Astrocyte of the spinal cord (primary cell): ENCODE data around the gene VPS26B.
"Not testable (repeated sequence)": the region's sequence is repeated elsewhere in the genome, so short reads cannot be mapped to it uniquely, and the experiment has no call there.

ENCODE experiments used
- DNase-seq: peaks from one replicate; pipeline ENCODE4 v3.0.0; 2011; ENCODE audit warnings: low read depth, low spot score
- H3K4me3 ChIP-seq: 2 replicates; pipeline ENCODE4 v1.5.1; 2011; ENCODE audit warnings: low read depth, mild to moderate bottlenecking, low read length, moderate library complexity
- in situ Hi-C: cut with HindIII; loops from 2 replicates; pipeline ENCODE4 v1.10.0; 2017; ENCODE audit warnings: low sequenced_read_pairs
- TF ChIP-seq, protein P1 (sequence below): IDR thresholded peaks from 2 replicates; pipeline ENCODE4 v1.5.1; 2012; ENCODE audit warnings: low read depth, mild to moderate bottlenecking, low read length, inconsistent platforms

VPS26B gene

DNA sequence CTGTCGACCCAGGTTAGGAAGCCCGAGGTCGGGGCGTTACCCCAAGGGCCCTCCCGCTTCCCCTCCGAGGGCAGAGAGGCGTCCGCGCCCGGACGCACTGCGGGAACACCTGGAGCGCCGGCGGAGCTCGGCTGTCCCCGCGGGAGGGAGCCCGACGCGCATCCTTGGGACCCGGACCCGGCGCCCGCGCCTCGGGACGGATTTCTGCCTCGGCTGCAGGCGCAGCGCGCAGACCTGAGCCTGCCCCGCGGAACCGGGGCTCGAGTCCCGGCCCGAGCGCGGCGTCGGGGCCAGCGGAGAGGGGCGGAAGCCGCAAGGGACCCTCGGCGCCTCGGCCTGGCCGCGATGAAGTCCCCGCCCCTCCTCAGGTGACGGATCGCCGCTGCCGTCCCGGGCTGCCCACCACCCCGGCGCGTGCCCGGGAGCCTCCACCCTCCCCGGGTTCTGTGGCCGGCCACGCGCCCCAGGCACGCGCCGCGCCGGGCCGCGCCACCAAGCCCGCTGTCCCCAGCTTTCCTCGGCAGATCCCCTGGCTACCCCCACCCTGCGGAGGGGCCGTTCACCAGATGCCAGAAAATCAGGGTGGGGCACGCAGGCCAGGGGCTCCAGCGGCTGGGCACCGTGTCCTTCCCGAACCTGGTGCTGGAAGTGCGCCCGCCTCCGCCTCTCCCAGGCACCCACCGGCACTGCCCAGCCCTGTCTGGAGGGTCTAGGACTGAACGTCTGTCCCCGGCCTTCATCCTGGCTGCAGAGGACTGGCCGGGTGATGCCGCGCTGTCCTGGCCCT lies 52.1 kb downstream of the VPS26B start:
- TF ChIP-seq, protein P1, sequence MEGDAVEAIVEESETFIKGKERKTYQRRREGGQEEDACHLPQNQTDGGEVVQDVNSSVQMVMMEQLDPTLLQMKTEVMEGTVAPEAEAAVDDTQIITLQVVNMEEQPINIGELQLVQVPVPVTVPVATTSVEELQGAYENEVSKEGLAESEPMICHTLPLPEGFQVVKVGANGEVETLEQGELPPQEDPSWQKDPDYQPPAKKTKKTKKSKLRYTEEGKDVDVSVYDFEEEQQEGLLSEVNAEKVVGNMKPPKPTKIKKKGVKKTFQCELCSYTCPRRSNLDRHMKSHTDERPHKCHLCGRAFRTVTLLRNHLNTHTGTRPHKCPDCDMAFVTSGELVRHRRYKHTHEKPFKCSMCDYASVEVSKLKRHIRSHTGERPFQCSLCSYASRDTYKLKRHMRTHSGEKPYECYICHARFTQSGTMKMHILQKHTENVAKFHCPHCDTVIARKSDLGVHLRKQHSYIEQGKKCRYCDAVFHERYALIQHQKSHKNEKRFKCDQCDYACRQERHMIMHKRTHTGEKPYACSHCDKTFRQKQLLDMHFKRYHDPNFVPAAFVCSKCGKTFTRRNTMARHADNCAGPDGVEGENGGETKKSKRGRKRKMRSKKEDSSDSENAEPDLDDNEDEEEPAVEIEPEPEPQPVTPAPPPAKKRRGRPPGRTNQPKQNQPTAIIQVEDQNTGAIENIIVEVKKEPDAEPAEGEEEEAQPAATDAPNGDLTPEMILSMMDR, result no peak
- no peak for DNase-seq
- in situ Hi-C loops, result no loop called here
- peak overlapping the region; percentile 31 for H3K4me3 ChIP-seq

DNA sequence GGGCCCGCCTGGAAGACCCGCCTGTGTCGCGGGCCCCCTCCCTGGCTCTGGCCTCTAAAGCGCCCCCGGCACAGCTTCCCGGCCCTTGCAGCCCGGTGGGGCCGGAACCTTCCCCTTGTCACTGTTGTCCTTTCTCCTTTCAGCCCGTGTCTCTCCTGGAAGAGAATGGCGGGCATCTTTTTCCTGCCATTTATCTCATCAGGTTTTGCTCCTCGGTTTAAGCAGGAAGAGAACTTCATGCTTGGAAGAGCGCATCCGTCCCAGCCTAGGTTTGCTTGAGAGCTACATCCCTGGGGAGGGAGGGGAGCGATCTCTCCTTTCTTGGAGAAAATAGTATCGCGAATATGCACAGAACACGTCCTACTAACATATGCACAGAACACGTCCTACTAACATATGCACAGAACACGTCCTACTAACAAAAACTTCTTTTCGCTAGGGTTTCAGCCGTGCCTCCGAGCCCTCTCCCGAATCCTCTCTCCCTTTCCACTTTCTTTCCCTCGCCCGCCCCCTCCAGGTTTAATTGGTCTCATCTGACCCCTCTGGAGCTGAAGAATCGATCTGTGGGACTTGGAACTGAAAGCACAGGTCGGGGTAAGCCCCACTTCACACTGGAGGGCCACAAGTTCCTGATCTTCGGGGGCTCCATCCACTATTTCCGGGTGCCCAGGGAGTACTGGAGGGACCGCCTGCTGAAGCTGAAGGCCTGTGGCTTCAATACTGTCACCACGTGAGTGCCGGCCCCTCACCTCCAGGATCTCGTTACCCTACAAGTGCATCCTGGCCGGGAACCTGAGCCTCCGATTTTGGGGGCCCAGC lies 52.9 kb downstream of the VPS26B start:
- DNase-seq, result no peak
- no peak overlapping the region for H3K4me3 ChIP-seq
- TF ChIP-seq, protein P1, result no peak
- in situ Hi-C loops, result no loop called here

DNA sequence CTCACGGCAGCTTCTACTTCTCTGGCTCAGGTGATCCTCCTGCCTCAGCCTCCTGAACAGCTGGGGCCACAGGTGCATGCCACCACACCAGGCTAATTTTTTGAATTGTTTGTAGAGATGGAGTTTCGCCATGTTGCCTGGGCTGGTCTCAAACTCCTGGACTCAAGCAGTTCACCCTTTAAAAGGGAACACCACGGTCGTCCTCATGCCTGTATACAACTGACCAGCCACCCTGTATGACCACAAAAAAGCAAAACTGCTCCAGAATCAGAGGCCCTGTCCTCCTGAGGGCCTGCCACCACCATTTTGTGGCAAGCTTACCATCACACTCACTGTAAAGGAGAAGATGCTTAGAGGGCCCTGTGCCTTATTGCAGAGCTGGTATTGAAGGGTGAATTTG lies 53.9 kb downstream of the VPS26B start:
- H3K4me3 ChIP-seq, result no peak overlapping the region
- in situ Hi-C loops, result no loop called here
- TF ChIP-seq, protein P1, result no peak
- no peak for DNase-seq

DNA sequence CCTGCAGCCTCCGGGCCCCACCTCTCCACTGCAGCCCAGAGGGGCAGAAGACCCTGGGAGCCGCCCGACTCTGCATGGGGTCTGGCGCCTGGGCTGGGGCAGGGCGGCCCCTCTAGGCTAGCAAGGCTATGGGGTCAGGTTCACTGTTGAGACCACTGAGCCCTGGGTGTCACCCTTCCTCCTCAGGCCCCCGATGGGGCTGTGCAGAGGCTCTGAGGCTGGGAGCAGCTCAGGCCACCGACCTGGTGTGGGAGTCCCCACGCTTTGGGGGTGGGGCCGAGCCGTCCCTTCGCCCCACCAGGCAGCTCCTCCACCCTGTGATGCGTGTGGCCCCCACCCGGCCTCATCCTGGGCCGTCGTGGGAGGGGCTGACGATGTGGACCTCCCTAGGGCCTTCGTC lies 57.2 kb downstream of the VPS26B start:
- H3K4me3 ChIP-seq, DNase-seq, in situ Hi-C loops: not testable (repeated sequence)

DNA sequence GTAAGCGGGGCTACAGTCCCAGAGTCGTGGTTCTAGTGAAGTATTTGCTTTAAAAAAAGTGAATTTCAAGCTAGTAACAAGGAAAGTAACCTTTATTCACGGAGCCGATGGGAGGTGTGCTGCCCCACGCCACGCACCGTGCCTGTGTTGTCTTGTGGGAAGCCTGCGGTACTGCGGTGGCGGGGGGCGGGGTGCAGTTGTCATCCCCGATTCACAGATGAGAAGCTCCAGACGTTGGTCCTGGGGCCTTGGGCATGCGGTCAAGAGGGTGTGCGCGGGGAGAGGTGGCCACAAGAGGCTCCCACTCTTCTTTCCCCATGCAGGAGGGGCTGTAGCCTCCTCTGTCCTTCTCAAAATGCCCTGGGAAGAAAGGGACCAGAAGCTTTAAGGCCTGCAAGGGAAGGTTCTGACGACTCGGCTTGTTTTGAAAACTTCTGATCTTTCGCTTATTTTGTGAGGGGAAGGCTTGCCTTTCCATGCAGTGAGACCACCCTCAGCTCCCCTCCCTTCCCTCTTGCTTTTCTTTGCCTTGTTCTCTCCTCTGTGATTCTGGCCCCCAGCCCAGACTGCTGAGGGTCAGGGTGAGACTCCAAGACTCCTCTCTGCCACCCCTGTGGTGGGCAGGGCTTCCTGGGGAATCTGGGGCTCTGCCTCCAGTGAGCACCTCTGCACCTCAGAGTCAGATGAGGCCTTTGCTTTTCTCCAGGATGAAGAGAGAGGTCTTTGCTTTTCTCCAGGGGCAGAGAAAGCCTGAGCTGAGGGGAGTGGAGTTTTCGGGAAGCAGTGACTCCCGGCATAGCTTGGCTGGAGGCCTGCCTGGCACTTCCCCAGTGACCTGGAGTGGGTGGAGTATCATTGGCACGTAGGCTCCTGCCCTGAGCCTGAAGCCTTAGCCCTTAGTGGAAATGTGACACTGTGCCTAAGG lies 57.9 kb downstream of the VPS26B start:
- in situ Hi-C loops, result no loop called here
- H3K4me3 ChIP-seq, result no peak overlapping the region
- DNase-seq, result no peak
- TF ChIP-seq, protein P1, result no peak

DNA sequence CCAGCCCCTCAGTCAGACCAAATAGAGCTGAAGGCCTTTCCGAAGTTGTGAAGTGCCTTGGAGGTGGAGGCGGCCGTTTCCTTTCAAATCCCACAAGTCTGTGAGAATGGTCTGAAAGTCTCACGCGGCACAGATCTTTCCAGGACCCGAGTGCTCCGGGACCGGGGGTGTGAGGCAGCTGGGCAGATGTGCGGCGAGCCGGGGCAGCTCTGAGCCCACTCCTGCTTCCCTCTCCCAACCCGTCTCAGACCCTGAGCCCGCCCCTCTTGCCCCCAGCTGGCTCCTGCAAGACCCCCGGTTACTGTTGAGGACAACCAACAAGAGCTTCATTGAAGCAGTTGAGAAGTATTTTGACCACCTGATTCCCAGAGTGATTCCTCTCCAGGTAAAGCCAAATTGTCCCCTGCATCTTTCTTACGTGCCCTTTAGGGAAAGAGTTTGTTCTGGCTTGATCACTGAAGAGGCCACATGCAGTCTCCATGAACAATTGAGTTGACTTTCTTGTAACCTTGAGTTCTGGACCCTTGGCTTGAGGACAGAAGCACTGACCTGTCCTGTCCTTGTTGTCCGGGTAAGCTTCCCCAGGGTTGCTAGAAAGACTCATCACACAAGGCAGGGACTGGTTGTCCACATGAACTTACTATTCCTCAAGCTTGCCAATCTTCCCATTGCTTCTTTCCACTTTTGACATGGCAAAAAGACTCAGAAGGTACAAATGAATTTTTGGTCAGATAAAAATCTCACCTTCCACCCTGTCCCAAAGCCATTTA lies 59.2 kb downstream of the VPS26B start:
- TF ChIP-seq, protein P1, result no peak
- H3K4me3 ChIP-seq, result no peak overlapping the region
- DNase-seq, result no peak
- in situ Hi-C loops, result no loop called here

DNA sequence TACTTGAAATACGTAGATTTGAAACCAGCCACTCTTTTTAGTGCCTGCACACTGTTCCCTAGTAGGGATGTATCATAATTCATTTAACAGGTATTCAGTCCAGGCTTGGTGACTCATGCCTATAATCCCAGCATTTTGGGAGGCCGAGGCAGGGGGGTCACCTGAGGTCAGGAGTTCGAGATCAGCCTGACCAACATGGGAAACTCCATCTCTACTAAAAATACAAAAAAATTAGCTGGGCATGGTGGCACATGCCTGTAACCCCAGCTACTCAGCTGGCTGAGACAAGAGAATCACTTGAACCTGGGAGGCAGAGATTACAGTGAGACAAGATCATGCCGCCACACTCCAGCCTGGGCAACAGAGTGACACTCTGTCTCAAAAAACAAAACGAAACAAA lies 59.9 kb downstream of the VPS26B start:
- H3K4me3 ChIP-seq, in situ Hi-C loops, DNase-seq: not testable (repeated sequence)
